Measurements from ENCODE around the gene TBC1D22A. TPM values are rescaled to one million over a fixed set of nuclear protein-coding genes. Genes with fewer than 3 reads are reported as not detected.

The TBC1D22A gene
- total RNA-seq, 2 donors from 2014 or later = 28.9 to 31.3 TPM

GRCh38 chr22:47042861-47043496, 280.5 kb downstream of the TBC1D22A start:
- no peaks in the 10 kb centered on the region for H3K4me1 ChIP-seq (ENCODE audit: control insufficient read depth in 1 of 2, low read depth in 2 of 2)
- no peaks in the 10 kb centered on the region for H3K36me3 ChIP-seq
- no peak overlapping the region for H3K4me3 ChIP-seq
- H3K27me3 ChIP-seq (replicated peaks; ENCODE audit: insufficient read depth) = no peaks in the 10 kb centered on the region
- no peak for TF ChIP-seq CTCF (IDR thresholded peaks at IDR 0.05)
- H3K27ac ChIP-seq = no peak overlapping the region
- DNase-seq (ENCODE audit: low spot score) (no peak), ATAC-seq (ENCODE audit: insufficient number of reproducible peaks, low FRiP score, low read depth) (no peak)
- no peaks in the 10 kb centered on the region for H3K9me3 ChIP-seq

- no peak for TF ChIP-seq CTCF (IDR thresholded peaks at IDR 0.05)
- Histone ChIP-seq H3K4me3 (no peak overlapping the region), H3K27me3 (replicated peaks; ENCODE audit: insufficient read depth) (no peaks in the 10 kb centered on the region), H3K36me3 (no peaks in the 10 kb centered on the region), H3K4me1 (ENCODE audit: control insufficient read depth in 1 of 2, low read depth in 2 of 2) (no peaks in the 10 kb centered on the region), H3K9me3 (no peaks in the 10 kb centered on the region), H3K27ac (no peak overlapping the region)
- no peak for ATAC-seq (ENCODE audit: insufficient number of reproducible peaks, low FRiP score, low read depth)
- DNase-seq (ENCODE audit: low spot score) = no peak
Observed at GRCh38 chr22:47043835-47044721, 281.6 kb downstream of the TBC1D22A start.

- TF ChIP-seq CTCF (IDR thresholded peaks at IDR 0.05) = no peak
- no peak for ATAC-seq (ENCODE audit: insufficient number of reproducible peaks, low FRiP score, low read depth)
- Histone ChIP-seq H3K36me3 (no peaks in the 10 kb centered on the region), H3K27me3 (replicated peaks; ENCODE audit: insufficient read depth) (no peaks in the 10 kb centered on the region), H3K27ac (no peak overlapping the region), H3K4me3 (no peak overlapping the region), H3K9me3 (no peaks in the 10 kb centered on the region), H3K4me1 (ENCODE audit: control insufficient read depth in 1 of 2, low read depth in 2 of 2) (no peaks in the 10 kb centered on the region)
- no peak for DNase-seq (ENCODE audit: low spot score)
Observed at GRCh38 chr22:47044722-47045535, 282.5 kb downstream of the TBC1D22A start.

- TF ChIP-seq CTCF (IDR thresholded peaks at IDR 0.05) = no peak
- ATAC-seq (ENCODE audit: insufficient number of reproducible peaks, low FRiP score, low read depth) = no peak
- DNase-seq (ENCODE audit: low spot score) = no peak
- H3K4me1 ChIP-seq (ENCODE audit: control insufficient read depth in 1 of 2, low read depth in 2 of 2) = no peaks in the 10 kb centered on the region
- no peaks in the 10 kb centered on the region for H3K27me3 ChIP-seq (replicated peaks; ENCODE audit: insufficient read depth)
- H3K4me3 ChIP-seq = no peak overlapping the region
- H3K36me3 ChIP-seq = no peaks in the 10 kb centered on the region
- no peaks in the 10 kb centered on the region for H3K9me3 ChIP-seq
- H3K27ac ChIP-seq = no peak overlapping the region
Observed at GRCh38 chr22:47045691-47046410, 283.4 kb downstream of the TBC1D22A start.
